Nephron (organoid): ENCODE data around the gene WDR41.

Experiments
- H3K27ac Mint-ChIP-seq, 3 experiments: 2 replicates each; pipeline ENCODE4 v1.8.0; 2020; ENCODE audit warnings: mixed read lengths in 3 of 3, mild to moderate bottlenecking in 2 of 3, moderate library complexity in 1 of 3
- H3K27me3 Mint-ChIP-seq: 2 replicates; pipeline ENCODE4 v1.8.0; 2021; ENCODE audit warnings: low read depth, mild to moderate bottlenecking, moderate library complexity, mixed read lengths
- H3K36me3 Mint-ChIP-seq: 2 replicates; pipeline ENCODE4 v1.8.0; 2020; ENCODE audit warnings: low read depth, mixed read lengths
- H3K4me1 Mint-ChIP-seq: 2 replicates; pipeline ENCODE4 v1.8.0; 2020; ENCODE audit warnings: mixed read lengths
- H3K4me3 Mint-ChIP-seq, 3 experiments: 2 replicates each; pipeline ENCODE4 v1.8.0; 2020; ENCODE audit warnings: mild to moderate bottlenecking in 3 of 3, mixed read lengths in 3 of 3, moderate library complexity in 2 of 3
- H3K9me3 Mint-ChIP-seq: 2 replicates; pipeline ENCODE4 v1.8.0; 2020; ENCODE audit warnings: mixed read lengths
- TF ChIP-seq, protein P1 (sequence below), 3 experiments: fragments of 200-600 bp; sonication (generic); IDR thresholded peaks; one replicate each; pipeline ENCODE4 v1.5.0; 2021; ENCODE audit warnings: antibody characterized with exemption in 3 of 3; ENCODE audit not compliant: unreplicated experiment in 3 of 3

WDR41 gene

DNA sequence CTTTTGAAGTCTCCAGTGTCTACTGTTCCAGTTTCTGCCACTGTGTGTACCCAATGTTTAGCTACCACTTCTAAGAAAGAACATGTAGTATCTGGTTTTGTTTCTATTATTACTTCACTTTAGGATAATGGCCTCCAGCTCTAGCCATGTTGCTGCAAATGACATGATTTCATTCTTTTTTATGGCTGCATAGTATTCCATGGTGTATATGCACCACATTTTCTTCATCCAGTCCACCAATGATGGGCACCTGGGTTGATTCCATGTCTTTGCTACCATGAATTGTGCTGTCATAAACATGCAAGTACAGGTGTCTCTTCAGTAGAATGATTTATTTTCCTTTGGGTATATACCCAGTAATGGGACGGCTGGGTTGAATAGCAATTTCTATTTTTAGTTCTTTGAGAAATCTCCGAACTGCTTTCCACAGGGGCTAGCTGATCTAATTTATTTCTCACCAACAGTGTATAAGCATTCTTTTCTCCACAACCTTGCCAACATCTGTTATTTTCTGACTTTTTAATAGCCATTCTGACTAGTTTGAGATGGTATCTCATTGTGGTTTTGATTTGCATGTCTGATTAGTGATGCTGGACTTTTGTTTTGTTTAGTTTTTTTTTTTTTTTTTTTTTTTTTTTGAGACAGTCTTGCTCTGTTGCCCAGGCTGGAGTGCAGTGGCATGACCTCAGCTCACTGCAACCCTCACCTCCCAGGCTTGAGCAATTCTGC lies 68.9 kb downstream of the WDR41 start:
- Mint-ChIP-seq H3K4me3 (no peak overlapping the region), H3K9me3 (no peaks in the 10 kb centered on the region), H3K36me3 (peaks cover 13% of the 10 kb centered on the region), H3K27ac (no peak overlapping the region), H3K4me1 (peaks cover 34% of the 10 kb centered on the region), H3K27me3 (peaks cover under 1% of the 10 kb centered on the region)
- TF ChIP-seq, protein P1, sequence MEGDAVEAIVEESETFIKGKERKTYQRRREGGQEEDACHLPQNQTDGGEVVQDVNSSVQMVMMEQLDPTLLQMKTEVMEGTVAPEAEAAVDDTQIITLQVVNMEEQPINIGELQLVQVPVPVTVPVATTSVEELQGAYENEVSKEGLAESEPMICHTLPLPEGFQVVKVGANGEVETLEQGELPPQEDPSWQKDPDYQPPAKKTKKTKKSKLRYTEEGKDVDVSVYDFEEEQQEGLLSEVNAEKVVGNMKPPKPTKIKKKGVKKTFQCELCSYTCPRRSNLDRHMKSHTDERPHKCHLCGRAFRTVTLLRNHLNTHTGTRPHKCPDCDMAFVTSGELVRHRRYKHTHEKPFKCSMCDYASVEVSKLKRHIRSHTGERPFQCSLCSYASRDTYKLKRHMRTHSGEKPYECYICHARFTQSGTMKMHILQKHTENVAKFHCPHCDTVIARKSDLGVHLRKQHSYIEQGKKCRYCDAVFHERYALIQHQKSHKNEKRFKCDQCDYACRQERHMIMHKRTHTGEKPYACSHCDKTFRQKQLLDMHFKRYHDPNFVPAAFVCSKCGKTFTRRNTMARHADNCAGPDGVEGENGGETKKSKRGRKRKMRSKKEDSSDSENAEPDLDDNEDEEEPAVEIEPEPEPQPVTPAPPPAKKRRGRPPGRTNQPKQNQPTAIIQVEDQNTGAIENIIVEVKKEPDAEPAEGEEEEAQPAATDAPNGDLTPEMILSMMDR (IDR thresholded peaks at IDR 0.05; ENCODE audit: unreplicated experiment in 3 of 3), result no peak

DNA sequence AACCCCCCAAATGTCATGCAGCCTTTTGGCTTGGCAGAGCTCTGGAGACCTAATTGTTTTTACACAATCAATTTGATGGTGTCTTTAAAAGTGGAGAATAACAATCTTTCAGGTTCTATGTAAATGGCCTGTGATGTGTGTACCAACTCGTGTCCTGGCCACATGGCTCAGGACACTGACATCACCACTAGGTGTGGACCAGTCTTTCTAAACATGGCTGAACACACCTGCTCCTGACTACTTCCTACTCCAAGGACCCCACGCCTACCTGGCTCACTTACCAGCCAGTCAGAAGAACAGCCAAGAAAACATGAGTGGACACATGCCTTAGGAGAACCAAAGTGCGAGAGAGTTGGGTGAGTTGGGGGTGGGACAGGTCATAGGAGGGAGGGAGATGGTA lies 71.2 kb downstream of the WDR41 start:
- H3K36me3 Mint-ChIP-seq, result peaks cover 13% of the 10 kb centered on the region
- TF ChIP-seq, protein P1 (IDR thresholded peaks at IDR 0.05; ENCODE audit: unreplicated experiment in 3 of 3), result no peak
- H3K27me3 Mint-ChIP-seq, result peaks cover 3% of the 10 kb centered on the region
- peaks cover 25% of the 10 kb centered on the region for H3K4me1 Mint-ChIP-seq
- no peak overlapping the region for H3K4me3 Mint-ChIP-seq
- H3K27ac Mint-ChIP-seq, result no peak overlapping the region
- H3K9me3 Mint-ChIP-seq, result no peaks in the 10 kb centered on the region

DNA sequence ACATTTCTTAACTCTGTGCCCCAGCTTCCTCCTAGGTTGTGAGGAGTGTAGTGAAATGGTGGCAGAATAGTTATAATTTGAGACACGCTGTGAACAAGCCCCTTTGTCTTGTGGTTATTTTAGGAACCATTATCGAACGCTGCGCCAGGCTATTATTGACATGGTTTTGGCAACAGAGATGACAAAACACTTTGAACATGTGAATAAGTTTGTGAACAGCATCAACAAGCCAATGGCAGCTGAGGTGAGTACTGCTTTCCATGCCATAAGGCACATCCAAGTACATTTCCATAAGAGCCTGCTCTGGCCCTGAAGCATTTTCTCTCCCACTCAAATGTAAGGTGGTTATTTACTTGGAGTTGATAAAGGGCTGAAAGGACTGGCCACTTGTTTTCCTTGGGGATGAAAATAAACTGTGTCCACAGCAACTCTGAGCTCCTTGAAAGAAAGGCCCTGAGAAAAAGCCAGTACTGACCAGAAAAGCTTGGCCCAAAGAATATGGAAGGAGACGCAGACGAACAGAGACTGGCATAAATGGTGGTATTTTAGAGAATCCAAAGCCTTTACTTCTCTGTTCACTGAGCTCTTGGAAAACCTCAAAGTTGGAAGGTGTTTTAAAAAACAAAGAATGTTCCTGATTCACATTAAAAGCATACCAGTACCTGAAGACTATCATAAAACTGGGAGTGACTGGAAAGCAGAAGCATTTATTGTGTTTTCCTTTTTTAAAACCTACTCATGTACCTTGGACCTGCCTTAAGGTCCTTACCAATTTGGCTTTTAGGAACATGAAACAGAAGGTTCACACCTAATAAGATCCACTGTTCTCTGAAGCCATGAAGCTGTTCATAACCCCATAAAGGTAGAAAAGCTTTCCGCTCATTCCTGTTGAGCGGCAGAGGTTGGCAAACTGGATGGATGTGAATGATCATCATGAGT lies 72.2 kb downstream of the WDR41 start:
- Mint-ChIP-seq H3K27ac (no peak overlapping the region), H3K4me3 (no peak overlapping the region), H3K4me1 (peaks cover 22% of the 10 kb centered on the region), H3K9me3 (no peaks in the 10 kb centered on the region), H3K36me3 (peaks cover 13% of the 10 kb centered on the region), H3K27me3 (peaks cover 3% of the 10 kb centered on the region)
- TF ChIP-seq, protein P1 (IDR thresholded peaks at IDR 0.05; ENCODE audit: unreplicated experiment in 3 of 3), result no peak

DNA sequence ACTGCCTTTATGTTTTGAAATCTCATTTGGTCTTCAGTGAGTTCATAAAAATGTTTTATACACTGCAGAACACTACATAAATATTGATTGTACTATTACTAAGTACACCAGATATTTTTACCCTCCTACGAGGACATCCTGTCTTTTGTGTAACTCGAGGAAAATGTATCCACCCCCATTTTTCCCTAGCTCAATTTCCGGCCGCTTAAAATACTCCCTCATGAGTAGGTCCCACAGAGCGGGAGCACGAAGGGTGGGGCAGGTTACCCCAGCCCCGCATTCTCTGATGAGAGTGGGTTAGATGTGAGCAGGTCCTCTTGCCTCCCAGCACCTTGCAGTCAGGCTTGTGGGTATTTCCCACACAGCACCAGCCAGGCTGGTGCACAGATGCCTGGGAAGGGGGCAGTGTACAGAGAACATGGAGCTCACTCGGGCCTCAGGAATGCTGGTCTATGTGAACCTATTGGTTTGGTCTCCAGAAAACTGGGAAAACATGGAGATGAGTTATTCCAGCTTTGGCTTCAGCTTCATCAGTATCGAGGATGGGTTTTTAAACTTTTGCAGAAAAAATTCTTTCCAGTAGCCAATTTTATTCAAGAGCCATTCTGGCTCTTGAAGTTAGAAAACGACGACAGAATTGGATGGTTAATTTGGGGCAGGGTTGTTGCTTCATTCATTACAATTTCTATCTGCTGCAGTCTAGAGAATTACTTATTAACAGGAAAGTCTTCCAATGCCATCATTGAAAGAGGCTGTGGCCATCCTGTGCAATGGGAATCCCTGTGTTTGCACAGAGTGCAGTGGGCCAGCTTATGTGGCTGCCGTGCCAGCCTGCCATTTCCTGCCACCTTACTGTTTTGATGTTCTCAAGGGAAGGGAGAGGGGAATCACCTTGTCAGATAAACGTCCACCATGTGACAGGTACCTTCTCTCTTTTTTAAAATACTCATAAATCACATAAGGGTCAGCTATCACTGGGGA lies 73.2 kb downstream of the WDR41 start:
- Mint-ChIP-seq H3K4me3 (no peak overlapping the region), H3K36me3 (peaks cover 8% of the 10 kb centered on the region), H3K27ac (no peak overlapping the region), H3K4me1 (peaks cover 12% of the 10 kb centered on the region), H3K9me3 (no peaks in the 10 kb centered on the region), H3K27me3 (peaks cover 3% of the 10 kb centered on the region)
- TF ChIP-seq, protein P1 (IDR thresholded peaks at IDR 0.05; ENCODE audit: unreplicated experiment in 3 of 3), result no peak

DNA sequence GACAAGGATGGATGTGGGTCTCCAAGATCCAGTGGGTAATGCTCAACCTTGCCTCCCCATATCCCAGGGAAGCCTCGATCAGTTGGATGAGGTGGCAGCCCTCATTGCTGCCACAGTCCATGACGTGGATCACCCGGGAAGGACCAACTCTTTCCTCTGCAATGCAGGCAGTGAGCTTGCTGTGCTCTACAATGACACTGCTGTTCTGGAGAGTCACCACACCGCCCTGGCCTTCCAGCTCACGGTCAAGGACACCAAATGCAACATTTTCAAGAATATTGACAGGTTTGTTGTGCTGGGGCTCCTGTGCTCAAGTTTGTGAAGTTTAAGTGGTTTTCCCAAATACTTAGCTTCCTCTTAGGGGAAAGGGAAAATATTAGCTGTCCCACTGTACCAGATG lies 74.0 kb downstream of the WDR41 start:
- TF ChIP-seq, protein P1 (IDR thresholded peaks at IDR 0.05; ENCODE audit: unreplicated experiment in 3 of 3), result no peak
- no peaks in the 10 kb centered on the region for H3K9me3 Mint-ChIP-seq
- H3K4me3 Mint-ChIP-seq, result no peak overlapping the region
- peaks cover 10% of the 10 kb centered on the region for H3K4me1 Mint-ChIP-seq
- H3K27me3 Mint-ChIP-seq, result peaks cover 3% of the 10 kb centered on the region
- no peak overlapping the region for H3K27ac Mint-ChIP-seq
- H3K36me3 Mint-ChIP-seq, result peaks cover 7% of the 10 kb centered on the region
